HepG2 (cell line): ENCODE results near the gene NLRP6. TPM values are rescaled to one million over a fixed set of nuclear protein-coding genes. Genes with fewer than 3 reads are reported as not detected.
A peak's percentile ranks its signal among the peaks of the same experiment; 100 is the strongest.

Source experiments
- ARNTL ChIP-seq: sonication (generic); formaldehyde crosslinking; IDR thresholded peaks from 2 replicates; pipeline ENCODE4 v1.4.0; 2020; ENCODE audit warnings: mild to moderate bottlenecking, missing genetic modification reagents
- ATF6 ChIP-seq: sonication (generic); formaldehyde crosslinking; conservative IDR thresholded peaks from 2 replicates; pipeline ENCODE4 v1.4.0; 2020; ENCODE audit warnings: missing genetic modification reagents
- E2F5 ChIP-seq: sonication (generic); formaldehyde crosslinking; conservative IDR thresholded peaks from 2 replicates; pipeline ENCODE4 v1.4.0; 2020; ENCODE audit warnings: missing genetic modification reagents
- HES4 ChIP-seq: sonication (generic); formaldehyde crosslinking; IDR thresholded peaks from 2 replicates; pipeline ENCODE4 v1.9.0; 2021; ENCODE audit warnings: mild to moderate bottlenecking, missing genetic modification reagents, borderline replicate concordance
- HNF1A ChIP-seq, 2 experiments: sonication (generic) in 1 of 2; formaldehyde crosslinking in 1 of 2; IDR thresholded peaks; 2 replicates each; pipeline versions ENCODE4 v1.4.0 to v1.6.1; 2016 to 2020; ENCODE audit warnings: borderline replicate concordance in 1 of 2, low read depth in 1 of 2, mild to moderate bottlenecking in 1 of 2, missing genetic modification reagents in 1 of 2
- HNF1B ChIP-seq: sonication (generic); formaldehyde crosslinking; IDR thresholded peaks from 2 replicates; pipeline ENCODE4 v1.5.1; 2020; ENCODE audit warnings: mild to moderate bottlenecking, moderate library complexity, missing genetic modification reagents
- NFAT5 ChIP-seq: sonication (generic); formaldehyde crosslinking; IDR thresholded peaks from 2 replicates; pipeline ENCODE4 v1.4.0; 2020; ENCODE audit warnings: missing genetic modification reagents
- TEF ChIP-seq: sonication (generic); formaldehyde crosslinking; IDR thresholded peaks from 2 replicates; pipeline ENCODE4 v1.5.0; 2020; ENCODE audit warnings: missing genetic modification reagents
- ZNF530 ChIP-seq: sonication (generic); formaldehyde crosslinking; IDR thresholded peaks from 2 replicates; pipeline ENCODE4 v1.5.0; 2020; ENCODE audit warnings: low read depth, mild to moderate bottlenecking, missing genetic modification reagents
- ZNF616 ChIP-seq: sonication (generic); formaldehyde crosslinking; IDR thresholded peaks from 2 replicates; pipeline ENCODE4 v1.5.0; 2020; ENCODE audit warnings: low read depth, mild to moderate bottlenecking, missing genetic modification reagents
- ZNF678 ChIP-seq: sonication (generic); formaldehyde crosslinking; IDR thresholded peaks from 2 replicates; pipeline ENCODE4 v1.4.0; 2020; ENCODE audit warnings: mild to moderate bottlenecking, missing genetic modification reagents
- polyA plus RNA-seq, 8 experiments: library from polyadenylated mRNA; depleted of rRNA in 3 of 8; stranded (reverse) in 7 of 8; unstranded in 1 of 8; fragments of >200 nt; fragmentation: Illumina TruSeq in 4 of 8; extraction: Trizol in 4 of 8; gene quantifications; 2 replicates each; pipeline versions ENCODE4 v1.2.1 to v1.2.3, GENCODE V29; 2011 to 2016; ENCODE audit warnings: low read depth in 4 of 8, missing spikeins in 1 of 8, mixed read lengths in 1 of 8; ENCODE audit not compliant: insufficient read depth in 1 of 8
- total RNA-seq, 5 experiments: library from RNA; depleted of rRNA; stranded (reverse); fragments of >200 nt; fragmentation: Illumina TruSeq; extraction: Trizol; gene quantifications; 2 replicates each; pipeline ENCODE4 v1.2.3, GENCODE V29; 2016; ENCODE audit warnings: low read depth in 1 of 5

NLRP6 gene
- total and polyA plus RNA-seq, 2 of the 13 experiments (the other 11 are each of a cell fraction or from before 2014, with no cell fraction given): not detected

GRCh38 chr11:235997-236773 is 42.0 kb upstream of the NLRP6 start, which contains the start of gene SIRT3 (continued):
- TF ChIP-seq ATF6 (CRISPR knock-in tag) (peak; percentile 23; the same call in 1 of the 2 replicates), HES4 (peak; percentile 94), TEF (CRISPR knock-in tag) (no peak), ZNF616 (peak; percentile 80; the same call in 1 of the 2 replicates), NFAT5 (CRISPR knock-in tag) (0 out of 2 replicates have a peak, but pooled peaks have one; percentile 54), HNF1B (CRISPR knock-in tag) (no peak; the same call in 1 of the 2 replicates), ZNF530 (CRISPR knock-in tag) (no peak), ZNF678 (no peak), E2F5 (CRISPR knock-in tag) (no peak), ARNTL (CRISPR knock-in tag) (no peak), HNF1A (IDR thresholded peaks at IDR 0.05; ENCODE audit: low read depth) (no peak), HNF1A (CRISPR knock-in tag; IDR thresholded peaks at IDR 0.05; ENCODE audit: borderline replicate concordance) (no peak)
